ACHN (cell line): ENCODE results near the gene PLP2.

Source experiments
- DNase-seq: peaks from one replicate; pipeline ENCODE4 v3.0.0-alpha.2; 2015
- in situ Hi-C: cut with HindIII; loops from 2 replicates; pipeline ENCODE4 v1.10.0; 2017; ENCODE audit warnings: low sequenced_read_pairs, low pct_ligation_motif_present, low pct_unique_long_range_greater_than_20kb

PLP2 gene

DNA sequence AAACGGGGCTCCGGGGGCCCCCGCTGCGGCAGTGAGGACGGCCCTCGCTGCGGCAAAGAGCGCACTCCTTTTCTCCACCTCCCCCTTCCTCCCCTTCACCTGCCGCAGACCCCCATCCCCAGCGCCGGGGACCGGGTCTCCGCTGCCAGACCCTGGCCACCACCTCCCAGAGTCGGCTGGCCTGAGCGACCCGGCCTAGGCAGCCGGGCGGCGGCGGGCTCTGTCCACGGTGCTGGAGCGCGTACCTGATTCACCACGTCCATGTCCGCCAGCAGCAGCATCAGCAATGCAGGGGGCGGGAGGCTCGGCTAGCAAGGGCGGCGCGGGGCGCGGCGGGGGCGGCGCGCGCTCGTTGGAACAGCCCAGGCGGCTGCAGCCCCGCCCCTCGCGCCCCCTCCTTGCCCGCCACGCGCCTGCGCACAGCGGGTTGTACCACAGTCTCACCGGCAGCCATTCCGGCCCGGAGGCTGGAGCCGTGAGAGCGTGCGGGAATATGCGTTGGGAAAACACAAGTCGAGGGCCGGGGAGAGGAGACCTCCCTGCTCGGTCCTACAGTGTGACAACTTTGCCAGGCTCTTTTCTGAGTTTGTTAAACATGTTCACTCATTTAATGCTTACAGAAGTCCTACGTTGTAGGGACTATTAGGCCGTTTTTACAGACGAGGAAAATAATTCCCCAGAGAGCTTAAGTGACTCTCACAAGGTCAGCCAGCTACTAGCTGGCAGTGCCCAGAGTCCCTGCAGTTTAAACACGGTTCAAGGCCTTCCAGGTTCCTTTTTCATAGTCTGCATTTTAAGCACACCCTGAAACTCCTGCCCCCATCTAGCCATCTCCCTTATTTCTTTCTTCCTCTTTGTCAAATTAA is 28.4 kb downstream of the PLP2 start, which contains the start of gene SYP:
Gene SYP (minus strand): TSS at position 288 of the 866 bp plus-strand sequence. CDS start 7 bp downstream, at position 281.
- in situ Hi-C loops = no loop called here
- peak; percentile 78 for DNase-seq

DNA sequence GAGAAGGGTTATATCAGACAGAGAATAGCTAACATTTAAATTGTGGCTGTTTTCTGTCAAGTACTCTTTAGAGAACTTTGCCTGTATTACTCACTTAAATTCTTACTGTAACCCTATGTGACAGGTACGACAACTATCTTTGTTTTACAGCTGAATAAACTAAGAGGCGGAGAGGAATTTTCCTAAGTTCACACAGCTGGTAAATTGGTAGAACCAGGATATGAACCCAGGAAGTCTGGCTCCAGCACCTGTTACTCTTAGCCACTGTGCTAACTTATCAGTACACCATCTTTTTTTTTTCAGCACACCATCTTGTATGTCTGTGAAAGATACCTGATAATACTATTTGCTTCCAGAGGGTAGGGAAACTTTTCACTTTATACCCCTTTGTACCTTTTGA is 30.3 kb downstream of the PLP2 start:
- no peak for DNase-seq
- in situ Hi-C loops = no loop called here

DNA sequence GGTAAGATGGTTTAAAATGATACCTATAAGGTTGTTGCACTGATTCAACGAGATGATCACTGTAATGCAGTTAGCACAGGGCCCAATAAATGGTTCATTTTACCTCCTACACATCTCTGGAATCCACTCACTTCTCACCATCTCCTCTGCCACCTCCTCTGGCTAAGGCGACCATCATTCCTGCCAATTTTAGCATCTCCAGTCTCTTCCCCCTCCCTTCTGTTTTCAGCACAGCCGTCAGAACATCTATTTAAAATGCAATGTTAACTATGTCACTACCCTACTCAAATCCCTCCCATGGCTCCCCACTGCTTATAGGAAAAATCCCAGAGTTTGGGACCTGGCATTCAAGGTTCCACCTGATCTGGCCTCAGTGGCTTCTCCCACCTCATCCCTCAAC is 31.8 kb downstream of the PLP2 start:
- in situ Hi-C loops = no loop called here
- no peak for DNase-seq

DNA sequence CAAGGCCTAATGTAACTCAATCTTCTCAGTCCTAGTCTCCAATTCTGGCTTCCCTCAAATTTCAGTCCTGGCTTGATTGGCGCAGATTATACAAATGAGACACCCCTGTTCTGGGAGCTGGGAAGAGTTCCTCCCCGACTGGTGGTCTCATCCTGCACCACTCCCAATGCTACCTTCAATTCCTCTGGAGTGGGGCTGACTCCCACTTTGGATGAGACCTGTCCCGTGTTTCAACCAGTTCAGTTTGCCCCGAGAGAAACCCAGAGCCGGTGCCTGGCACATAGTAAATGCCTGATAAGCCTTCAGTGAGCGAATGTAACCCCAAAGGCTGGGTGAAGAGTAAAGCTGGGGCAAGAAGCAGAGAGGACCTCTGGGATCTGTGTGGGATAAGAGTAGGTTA is 32.3 kb downstream of the PLP2 start:
- in situ Hi-C loops = no loop called here

DNA sequence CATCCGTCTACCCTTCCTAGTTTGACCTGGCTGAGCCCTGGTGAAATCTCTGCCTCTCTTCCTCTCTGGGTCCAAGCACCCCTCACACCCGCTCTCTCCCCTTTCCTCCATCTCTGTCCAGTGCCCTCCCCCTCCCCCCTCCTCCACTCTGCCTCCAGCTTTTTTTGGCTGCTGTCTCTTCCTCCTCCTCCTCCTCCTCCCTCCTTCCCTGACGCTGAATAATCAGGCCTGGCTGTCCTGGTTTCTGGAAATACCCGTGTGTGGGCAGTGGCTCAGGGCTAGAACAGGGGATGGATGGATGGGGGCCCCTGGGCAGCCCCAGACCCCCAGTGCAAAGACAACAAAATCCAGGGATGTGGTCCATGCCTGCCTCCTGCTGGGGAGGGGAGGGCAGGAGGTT is 33.0 kb downstream of the PLP2 start:
- no peak for DNase-seq
- in situ Hi-C loops = no loop called here

More for the DNA sequence above, 32.3 kb downstream of the PLP2 start:
- no peak for DNase-seq

DNA sequence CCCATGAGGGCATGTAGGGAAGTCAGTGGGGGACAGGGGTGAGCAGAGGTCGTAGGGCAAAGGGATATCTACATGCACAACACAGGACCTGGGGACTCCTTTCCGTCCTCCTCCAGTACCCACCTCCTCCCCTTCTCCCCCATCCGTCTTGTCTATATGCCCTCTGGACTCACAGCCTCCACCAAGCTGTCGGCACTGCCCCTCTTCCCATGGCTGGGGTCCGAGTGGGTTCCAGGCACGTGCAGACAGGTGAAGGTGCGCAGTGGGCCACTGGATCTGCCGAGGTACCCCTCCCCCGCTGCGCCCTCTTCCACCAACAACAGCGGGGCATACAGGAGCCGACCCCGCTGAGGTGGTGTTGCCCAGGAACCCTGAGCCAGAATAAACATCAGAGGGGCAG is 33.7 kb downstream of the PLP2 start:
- no peak for DNase-seq
- in situ Hi-C loops = no loop called here

DNA sequence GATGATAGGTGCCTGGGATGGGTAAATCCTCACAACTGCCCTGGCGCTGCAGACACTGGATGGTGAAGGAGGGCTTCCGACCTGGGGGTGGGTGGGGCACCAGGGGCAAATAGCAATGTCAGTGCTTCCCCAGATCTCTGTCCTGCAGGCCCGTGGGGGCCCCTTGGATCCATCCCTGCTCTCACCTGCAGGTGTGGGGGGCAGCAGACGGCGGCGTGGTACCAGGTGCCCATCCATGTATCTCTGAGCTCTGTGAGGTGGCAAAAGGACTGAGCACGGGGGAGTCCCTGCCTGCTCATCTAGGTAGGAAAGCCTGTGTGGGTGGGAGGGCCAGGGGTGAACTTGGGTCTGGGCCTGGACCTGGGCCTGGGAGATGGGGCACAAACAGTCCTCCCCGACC is 34.8 kb downstream of the PLP2 start:
- in situ Hi-C loops = no loop called here
- DNase-seq = no peak

DNA sequence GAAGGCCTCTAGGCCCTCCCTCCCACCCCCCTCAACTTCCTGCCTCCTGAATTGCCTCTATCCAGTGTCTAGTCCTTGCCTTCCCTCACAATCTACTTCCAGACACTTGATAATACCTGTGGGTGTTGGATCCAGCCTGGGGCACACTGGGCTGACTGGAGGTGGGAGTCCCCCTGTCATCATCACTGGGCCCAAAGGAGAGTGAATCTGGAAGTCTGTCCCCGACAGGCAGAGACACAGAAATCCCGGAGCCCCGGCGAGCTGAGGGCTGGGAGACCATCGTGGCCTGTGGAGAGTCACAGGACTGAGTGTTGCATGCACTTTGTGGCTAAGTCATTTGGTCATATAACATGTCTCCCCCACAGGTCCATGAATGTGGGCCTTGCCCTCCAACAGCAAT is 36.7 kb downstream of the PLP2 start:
- in situ Hi-C loops = no loop called here
- no peak for DNase-seq

DNA sequence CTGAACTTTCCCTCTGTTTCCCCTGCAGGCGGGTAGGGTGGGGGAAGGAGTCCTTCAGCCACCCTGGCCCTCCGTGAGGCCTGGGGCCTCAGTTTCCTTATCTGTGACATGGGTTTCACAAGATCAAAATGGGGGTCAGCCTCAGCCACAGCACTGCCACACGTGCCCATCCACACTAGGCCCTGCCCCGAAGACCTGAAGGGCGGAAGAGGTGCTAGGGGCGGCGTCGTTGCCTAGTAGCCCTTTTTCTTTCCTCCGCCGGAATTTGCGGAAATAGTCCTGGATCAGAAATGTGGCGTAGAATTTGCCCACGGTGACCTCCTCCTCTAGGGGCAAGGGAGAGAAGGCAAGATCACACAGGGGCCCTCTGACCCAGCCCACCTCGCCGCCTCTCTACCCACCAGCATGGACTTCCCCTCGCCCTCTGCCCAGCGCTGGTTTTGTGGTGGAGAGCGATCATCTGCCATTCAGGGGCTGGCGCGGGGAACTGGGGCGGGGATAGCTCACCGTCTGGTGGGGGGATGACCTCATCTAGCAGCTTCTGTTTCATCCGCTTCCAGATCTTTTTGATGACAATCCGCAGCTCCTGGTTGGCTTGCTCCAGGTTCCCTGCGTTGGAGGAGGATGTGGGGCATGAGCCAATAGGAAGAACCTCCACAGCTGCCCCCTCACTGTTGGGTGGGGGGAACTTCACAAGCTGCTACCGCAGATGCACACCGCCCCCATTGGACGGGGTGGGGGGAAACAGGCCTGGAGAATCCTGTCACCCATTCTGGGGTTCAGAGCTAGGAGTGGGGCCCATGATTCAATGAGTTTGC is 37.9 kb downstream of the PLP2 start:
- in situ Hi-C loops = no loop called here
- DNase-seq = no peak

DNA sequence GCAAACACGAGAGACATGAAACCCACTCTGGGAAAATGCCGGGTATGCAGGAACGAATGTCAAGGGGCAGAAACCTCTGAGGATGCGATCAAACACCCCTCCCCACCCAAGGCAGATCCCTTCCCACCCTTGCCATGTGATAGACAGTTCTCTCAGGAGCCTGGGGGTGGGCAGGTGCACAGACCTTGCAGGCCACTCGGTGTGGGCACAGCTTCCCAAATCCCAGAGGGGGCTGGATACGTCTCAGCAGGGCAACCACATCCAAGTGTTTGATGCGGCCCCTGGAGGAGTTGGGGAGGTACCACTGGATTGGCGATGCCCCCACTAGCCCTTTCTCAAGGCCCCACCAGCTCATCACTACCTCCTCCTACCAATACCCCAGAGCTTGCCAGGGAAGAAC is 38.7 kb downstream of the PLP2 start:
- no peak for DNase-seq
- in situ Hi-C loops = no loop called here

DNA sequence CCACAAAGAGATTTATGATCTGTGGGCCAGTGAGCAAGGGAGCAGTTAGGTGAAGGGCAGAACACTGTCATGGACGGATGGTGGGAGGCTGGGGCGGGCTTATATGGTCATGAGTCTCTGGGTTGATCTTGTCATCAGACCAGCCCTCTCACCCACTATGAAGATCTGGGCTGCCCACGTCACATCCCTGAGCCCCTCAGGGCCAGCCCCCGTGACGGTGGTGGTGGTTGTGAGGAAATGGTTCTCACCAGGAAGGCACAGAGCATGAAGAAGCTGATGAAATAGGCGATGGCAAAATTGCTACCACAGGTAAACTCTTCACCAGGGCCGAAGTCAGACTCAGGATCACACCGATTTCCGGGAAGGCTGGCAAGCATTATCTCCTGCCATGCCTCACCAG is 39.4 kb downstream of the PLP2 start:
- in situ Hi-C loops = no loop called here
- DNase-seq = no peak

DNA sequence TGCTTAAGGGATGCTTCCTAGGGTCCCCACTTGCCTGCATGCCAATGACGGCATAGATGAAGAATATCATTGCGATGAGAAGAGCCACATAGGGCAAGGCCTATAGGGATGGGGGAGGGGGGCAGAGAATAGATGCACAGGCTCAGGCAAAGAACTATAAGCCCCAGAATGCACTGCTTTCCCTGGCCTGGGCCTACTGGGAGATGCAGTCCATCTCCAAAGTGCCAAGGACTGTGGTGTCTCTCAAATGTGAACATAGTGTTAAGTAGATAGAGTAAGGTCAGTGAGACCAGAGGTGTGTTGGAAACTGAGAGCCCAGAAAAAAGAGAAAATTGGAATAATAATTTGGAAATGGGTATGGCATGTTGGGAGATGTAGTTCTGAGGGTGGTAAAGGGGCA is 40.5 kb downstream of the PLP2 start:
- in situ Hi-C loops = no loop called here
- DNase-seq = no peak

DNA sequence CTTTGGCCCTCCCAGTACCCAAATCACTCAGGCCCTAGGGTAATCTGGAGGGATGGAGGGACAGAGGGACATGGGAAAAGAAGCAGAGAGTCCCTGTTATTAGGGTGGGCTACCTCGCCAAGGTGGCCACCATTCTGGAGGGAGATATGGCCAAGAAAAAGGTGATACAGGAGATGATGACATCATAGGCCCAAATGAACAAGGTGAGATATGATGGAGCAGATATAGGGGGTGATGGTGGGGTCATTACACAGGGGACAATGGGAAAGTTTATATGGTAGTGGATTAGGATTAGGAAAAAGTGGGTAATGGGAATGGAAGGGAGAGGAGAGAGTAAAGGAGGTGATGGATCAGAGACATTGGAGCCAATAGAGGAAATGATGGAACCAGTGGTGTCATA is 41.2 kb downstream of the PLP2 start:
- in situ Hi-C loops = no loop called here
- no peak for DNase-seq

DNA sequence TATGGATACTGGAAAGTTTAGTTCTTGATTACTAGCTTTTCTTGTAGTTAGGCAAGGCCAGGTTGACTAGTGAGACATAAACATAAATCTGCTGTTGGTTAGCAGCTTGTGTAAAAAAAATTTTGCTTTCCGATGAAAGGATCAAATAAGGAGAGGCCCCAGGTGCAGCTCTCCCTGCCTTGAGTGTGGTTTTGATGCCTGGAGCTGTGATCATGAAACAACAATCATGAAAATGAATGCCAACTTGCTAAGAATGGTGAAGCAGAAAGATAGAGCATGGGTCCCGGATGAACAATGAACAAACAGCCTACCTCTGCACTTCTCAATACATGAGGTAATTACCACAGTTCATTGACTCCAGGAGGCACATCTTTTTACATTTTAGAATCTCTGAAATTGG is 42.7 kb downstream of the PLP2 start:
- DNase-seq = no peak
- in situ Hi-C loops = no loop called here

DNA sequence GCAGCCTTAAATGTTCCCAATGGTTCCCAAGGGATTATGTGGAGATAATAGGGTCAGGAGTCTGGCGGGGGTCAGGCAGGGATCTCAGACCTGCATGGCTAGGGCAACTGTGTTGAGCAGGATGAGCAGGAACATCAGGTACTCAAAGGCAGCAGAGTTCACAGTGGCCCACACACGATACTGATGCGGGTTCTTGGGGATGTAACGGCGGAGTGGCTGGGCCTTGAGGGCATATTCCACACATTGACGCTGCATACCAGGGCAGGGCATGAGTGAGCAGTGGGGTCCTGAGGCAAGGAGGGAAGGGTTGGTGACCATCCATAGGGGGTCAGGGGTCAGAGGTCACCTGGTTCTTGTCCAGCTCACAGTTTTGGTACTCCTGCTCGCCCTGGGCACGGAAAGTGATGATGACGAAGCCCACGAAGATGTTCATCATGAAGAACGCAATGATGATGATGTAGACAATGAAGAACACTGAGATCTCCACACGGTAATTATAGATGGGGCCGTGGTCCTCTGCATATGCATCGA is 43.4 kb downstream of the PLP2 start:
- in situ Hi-C loops = no loop called here
- DNase-seq = no peak

DNA sequence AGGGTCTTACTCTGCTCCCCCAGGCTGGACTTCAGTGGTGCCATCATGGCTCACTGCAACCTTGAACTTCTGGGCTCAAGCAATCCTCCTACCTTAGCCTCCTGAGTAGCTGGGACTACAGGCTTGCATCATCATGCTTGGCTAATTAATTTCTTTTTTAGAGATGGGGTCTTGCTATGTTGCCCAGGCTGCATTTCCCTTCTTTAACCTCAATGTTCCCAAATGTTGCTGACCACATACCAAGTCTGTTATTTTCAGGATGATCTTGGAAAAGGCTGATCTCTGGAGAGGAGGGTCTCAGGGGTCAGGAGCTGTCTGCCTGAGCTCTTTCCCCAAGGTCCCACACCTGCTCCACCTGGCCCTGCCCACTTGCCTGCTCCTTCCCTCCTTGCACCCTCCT is 48.4 kb downstream of the PLP2 start:
- no peak for DNase-seq
- in situ Hi-C loops = no loop called here

DNA sequence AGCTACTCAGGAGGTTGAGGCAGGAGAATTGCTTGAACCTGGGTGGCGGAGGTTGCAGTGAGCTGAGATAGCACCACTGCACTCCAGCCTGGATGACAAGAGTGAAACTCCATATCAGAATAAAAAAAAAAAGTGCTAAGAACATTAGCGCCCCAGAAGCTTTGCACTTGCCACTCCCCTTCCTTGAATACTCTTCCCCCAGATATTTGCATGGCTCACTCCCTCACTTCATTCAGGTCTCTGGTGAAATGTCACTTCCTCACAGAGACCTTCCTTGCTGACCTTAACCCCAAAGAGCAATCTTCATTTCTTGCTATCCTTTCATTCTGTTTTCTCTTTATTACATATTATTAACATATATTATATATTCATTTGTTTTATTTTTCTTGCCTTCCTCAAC is 50.2 kb downstream of the PLP2 start:
- in situ Hi-C loops = no loop called here
- DNase-seq = no peak
